Fibroblast of the aortic adventitia (primary cell): ENCODE measurements around the gene ZNF586. TPM values are rescaled to one million over a fixed set of nuclear protein-coding genes. Genes with fewer than 3 reads are reported as not detected.
"Not testable (repeated sequence)": the region's sequence is repeated elsewhere in the genome, so short reads cannot be mapped to it uniquely, and the experiment has no call there.

Experiments
- DNase-seq: peaks from one replicate; pipeline ENCODE4 v3.0.0-alpha.2; 2010; ENCODE audit warnings: low read depth
- H3K4me3 ChIP-seq: 2 replicates; pipeline ENCODE4 v1.5.1; 2011; ENCODE audit warnings: low read depth, mild to moderate bottlenecking, control low read depth, low read length, moderate library complexity
- CTCF ChIP-seq: IDR thresholded peaks from 2 replicates; pipeline ENCODE4 v1.5.1; 2011; ENCODE audit warnings: mild to moderate bottlenecking, low read length, control low read depth, inconsistent platforms; ENCODE audit not compliant: insufficient read depth
- total RNA-seq: library from RNA; depleted of rRNA; stranded (reverse); fragments of >200 nt; gene quantifications from 2 replicates; pipeline ENCODE4 v1.2.3, GENCODE V29; 2012; ENCODE audit warnings: low replicate concordance

Gene ZNF586
- total RNA-seq, 1 donor: 15.0 TPM

- no peak overlapping the region for H3K4me3 ChIP-seq
- DNase-seq: no peak
- no peak for TF ChIP-seq CTCF
Observed at GRCh38 chr19:57807541-57807940, 38.1 kb downstream of the ZNF586 start.

- DNase-seq, H3K4me3 ChIP-seq: not testable (repeated sequence)
Observed at GRCh38 chr19:57810410-57811295, 41.2 kb downstream of the ZNF586 start.

- no peak overlapping the region for H3K4me3 ChIP-seq
- no peak for DNase-seq
- TF ChIP-seq CTCF: no peak
Observed at GRCh38 chr19:57812226-57812625, 42.8 kb downstream of the ZNF586 start.

- H3K4me3 ChIP-seq, DNase-seq: not testable (repeated sequence)
Observed at GRCh38 chr19:57812975-57813820, 43.7 kb downstream of the ZNF586 start.

GRCh38 chr19:57813919-57814504, 44.5 kb downstream of the ZNF586 start:
- H3K4me3 ChIP-seq: peak overlapping the region; percentile 76
- no peak for DNase-seq
- TF ChIP-seq CTCF: no peak

- TF ChIP-seq CTCF: no peak
- DNase-seq: peak; percentile 92
- peak within 1 kb of the TSS; percentile 76 for H3K4me3 ChIP-seq
Observed at GRCh38 chr19:57814505-57815246, 45.2 kb downstream of the ZNF586 start, which contains the start of gene ZNF552. ZNF552 (minus strand) TSS chr19:57814913; CDS start chr19:57814743, 170 bp downstream.
